HEK293 (cell line): ENCODE results near the gene STAMBP.

ENCODE experiments used
- CTCF ChIA-PET: fragments of 350-600 bp; formaldehyde crosslinking; extraction: SDS; loops from one replicate; lab custom pipeline; 2021; ENCODE audit warnings: antibody characterized with exemption; lab: Yijun Ruan, JAX
- POLR2A ChIA-PET: fragments of 300-600 bp; formaldehyde crosslinking; extraction: SDS; loops from one replicate; lab custom pipeline; 2020; ENCODE audit warnings: antibody characterized with exemption, inconsistent platforms; lab: Yijun Ruan, JAX
- H3K27ac ChIP-seq: fragments of 200-500 bp; sonication (Bioruptor generic); 2 replicates; pipeline ENCODE4 v1.5.1; 2014; ENCODE audit warnings: low read depth, low read length, control low read depth, inconsistent platforms; ENCODE audit errors: extremely low read depth
- H3K36me3 ChIP-seq, 2 experiments: fragments of 200-500 bp in 1 of 2; sonication (Bioruptor generic) in 1 of 2; 1 replicate in 1 of 2; 2 replicates in 1 of 2; pipeline ENCODE4 v1.5.1; 2014 to 2017; ENCODE audit warnings: inconsistent platforms in 2 of 2, low read length in 2 of 2; ENCODE audit not compliant: control insufficient read depth in 2 of 2, insufficient read depth in 1 of 2
- H3K4me1 ChIP-seq: fragments of 200-500 bp; sonication (Bioruptor generic); 2 replicates; pipeline ENCODE4 v1.5.1; 2014; ENCODE audit warnings: mild to moderate bottlenecking, low read length, inconsistent platforms; ENCODE audit not compliant: control insufficient read depth, insufficient read depth
- H3K4me3 ChIP-seq: 2 replicates; pipeline ENCODE4 v1.5.1; 2011; ENCODE audit warnings: low read depth, mild to moderate bottlenecking, control low read depth, low read length, moderate library complexity
- H3K9me3 ChIP-seq: fragments of 200-500 bp; sonication (Bioruptor generic); 2 replicates; pipeline ENCODE4 v1.5.1; 2014; ENCODE audit warnings: low read depth, low read length, inconsistent platforms; ENCODE audit not compliant: control insufficient read depth, insufficient read depth
- FEZF1 ChIP-seq: fragments of 450-650 bp; formaldehyde crosslinking; IDR thresholded peaks from 2 replicates; pipeline ENCODE4 v1.5.1; 2016; ENCODE audit warnings: missing biosample characterization, missing genetic modification characterization
- HOXD13 ChIP-seq: sonication (generic); formaldehyde crosslinking; IDR thresholded peaks from 2 replicates; pipeline ENCODE4 v1.8.0; 2022; ENCODE audit warnings: missing genetic modification reagents, borderline replicate concordance
- KLF16 ChIP-seq: fragments of 450-650 bp; formaldehyde crosslinking; IDR thresholded peaks from 2 replicates; pipeline ENCODE4 v1.5.1; 2017; ENCODE audit warnings: missing biosample characterization, missing genetic modification characterization
- ZBTB8A ChIP-seq: fragments of 450-650 bp; formaldehyde crosslinking; IDR thresholded peaks from 2 replicates; pipeline ENCODE4 v1.5.1; 2016; ENCODE audit warnings: missing biosample characterization, missing genetic modification characterization
- ZFP69B ChIP-seq: fragments of 450-650 bp; formaldehyde crosslinking; IDR thresholded peaks from 2 replicates; pipeline ENCODE4 v1.5.1; 2016; ENCODE audit warnings: missing biosample characterization, missing genetic modification characterization
- ZIC2 ChIP-seq: fragments of 450-650 bp; formaldehyde crosslinking; IDR thresholded peaks from 2 replicates; pipeline ENCODE4 v1.5.1; 2016; ENCODE audit warnings: missing biosample characterization, missing genetic modification characterization
- ZNF121 ChIP-seq: fragments of 450-650 bp; formaldehyde crosslinking; IDR thresholded peaks from 2 replicates; pipeline ENCODE4 v1.5.1; 2016; ENCODE audit warnings: missing biosample characterization, missing genetic modification characterization
- ZNF175 ChIP-seq: fragments of 450-650 bp; formaldehyde crosslinking; IDR thresholded peaks from 2 replicates; pipeline ENCODE4 v1.5.1; 2016; ENCODE audit warnings: missing biosample characterization, missing genetic modification characterization
- ZNF629 ChIP-seq: fragments of 450-650 bp; formaldehyde crosslinking; IDR thresholded peaks from 2 replicates; pipeline ENCODE4 v1.5.1; 2017; ENCODE audit warnings: missing biosample characterization, missing genetic modification characterization
- ZNF658 ChIP-seq: fragments of 450-650 bp; formaldehyde crosslinking; IDR thresholded peaks from 2 replicates; pipeline ENCODE4; 2016; ENCODE audit warnings: missing biosample characterization, missing genetic modification characterization
- TF ChIP-seq, protein P1 (sequence below): fragments of 450-650 bp; formaldehyde crosslinking; IDR thresholded peaks from 2 replicates; pipeline ENCODE4 v1.5.1; 2017; ENCODE audit warnings: missing biosample characterization, missing genetic modification characterization
- TF ChIP-seq, protein P2 (sequence below): fragments of 450-650 bp; formaldehyde crosslinking; IDR thresholded peaks from 2 replicates; pipeline ENCODE4 v1.5.1; 2016; ENCODE audit warnings: missing biosample characterization, missing genetic modification characterization
- TF ChIP-seq, protein P3 (sequence below): fragments of 450-650 bp; formaldehyde crosslinking; IDR thresholded peaks from 2 replicates; pipeline ENCODE4 v1.5.1; 2016; ENCODE audit warnings: missing biosample characterization, missing genetic modification characterization
- TF ChIP-seq, protein P4 (sequence below): fragments of 450-650 bp; formaldehyde crosslinking; IDR thresholded peaks from 2 replicates; pipeline ENCODE4 v1.5.1; 2016; ENCODE audit warnings: missing biosample characterization, missing genetic modification characterization, borderline replicate concordance
- TF ChIP-seq, protein P5 (sequence below): fragments of 450-650 bp; formaldehyde crosslinking; IDR thresholded peaks from 2 replicates; pipeline ENCODE4 v1.5.1; 2017; ENCODE audit warnings: missing biosample characterization, missing genetic modification characterization

Gene STAMBP

DNA sequence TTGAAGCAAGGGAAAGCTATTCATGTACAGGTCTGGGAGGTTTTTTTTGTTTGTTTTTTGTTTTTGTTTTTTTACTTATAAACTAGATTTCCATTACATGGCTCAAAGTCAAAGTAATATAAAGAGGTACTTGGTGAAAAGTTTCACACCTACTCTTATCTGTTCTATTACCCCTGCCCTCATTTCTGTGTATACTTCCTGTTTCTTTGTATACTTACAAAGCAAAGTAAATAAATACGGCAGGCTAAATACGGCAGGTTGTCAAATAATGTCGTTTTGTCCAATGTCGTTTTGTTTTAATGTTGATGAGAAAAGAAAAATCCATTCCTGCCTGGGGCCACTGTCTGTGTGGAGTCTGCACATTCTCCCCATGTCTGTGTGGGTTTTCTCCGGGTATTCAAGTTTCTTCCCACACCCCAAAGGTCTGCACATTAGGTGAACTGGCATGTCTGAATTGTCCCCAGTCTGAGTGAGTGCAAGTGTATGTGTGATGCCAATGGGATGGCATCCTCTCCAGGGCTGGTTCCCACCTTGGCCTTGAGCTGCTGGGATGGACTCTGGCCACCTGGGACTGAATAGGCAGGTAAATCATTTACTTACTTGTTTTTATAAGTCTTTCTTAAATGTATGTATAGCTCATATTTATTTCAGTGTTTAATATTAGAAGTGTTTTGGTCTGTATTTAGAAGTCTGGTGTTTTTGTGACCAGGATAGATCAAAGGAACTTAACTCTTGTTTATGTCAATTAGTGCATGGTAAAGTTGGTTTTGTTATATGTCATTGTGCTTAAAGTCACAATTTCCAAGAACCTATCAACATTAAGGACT is 13.4 kb downstream of the STAMBP start:
- H3K4me1 ChIP-seq = no peaks in the 10 kb centered on the region; the same call in 1 of the 2 replicates
- H3K36me3 ChIP-seq = peaks cover 38 to 82% of the 10 kb centered on the region in 2 experiments
- no peak overlapping the region for H3K4me3 ChIP-seq
- POLR2A ChIA-PET = no interaction called here
- CTCF ChIA-PET = interaction anchor here (0.6 to 3.7 kb wide), 4 partner anchors 11 to 303 kb away, joined by 3 to 10 read pairs (median 3); no protein-coding TSS in a partner anchor
- H3K27ac ChIP-seq = no peak overlapping the region
- no peaks in the 10 kb centered on the region for H3K9me3 ChIP-seq
- TF ChIP-seq, protein P1, sequence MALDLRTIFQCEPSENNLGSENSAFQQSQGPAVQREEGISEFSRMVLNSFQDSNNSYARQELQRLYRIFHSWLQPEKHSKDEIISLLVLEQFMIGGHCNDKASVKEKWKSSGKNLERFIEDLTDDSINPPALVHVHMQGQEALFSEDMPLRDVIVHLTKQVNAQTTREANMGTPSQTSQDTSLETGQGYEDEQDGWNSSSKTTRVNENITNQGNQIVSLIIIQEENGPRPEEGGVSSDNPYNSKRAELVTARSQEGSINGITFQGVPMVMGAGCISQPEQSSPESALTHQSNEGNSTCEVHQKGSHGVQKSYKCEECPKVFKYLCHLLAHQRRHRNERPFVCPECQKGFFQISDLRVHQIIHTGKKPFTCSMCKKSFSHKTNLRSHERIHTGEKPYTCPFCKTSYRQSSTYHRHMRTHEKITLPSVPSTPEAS (tag by site-specific recombination) = no peak
- TF ChIP-seq, protein P2, sequence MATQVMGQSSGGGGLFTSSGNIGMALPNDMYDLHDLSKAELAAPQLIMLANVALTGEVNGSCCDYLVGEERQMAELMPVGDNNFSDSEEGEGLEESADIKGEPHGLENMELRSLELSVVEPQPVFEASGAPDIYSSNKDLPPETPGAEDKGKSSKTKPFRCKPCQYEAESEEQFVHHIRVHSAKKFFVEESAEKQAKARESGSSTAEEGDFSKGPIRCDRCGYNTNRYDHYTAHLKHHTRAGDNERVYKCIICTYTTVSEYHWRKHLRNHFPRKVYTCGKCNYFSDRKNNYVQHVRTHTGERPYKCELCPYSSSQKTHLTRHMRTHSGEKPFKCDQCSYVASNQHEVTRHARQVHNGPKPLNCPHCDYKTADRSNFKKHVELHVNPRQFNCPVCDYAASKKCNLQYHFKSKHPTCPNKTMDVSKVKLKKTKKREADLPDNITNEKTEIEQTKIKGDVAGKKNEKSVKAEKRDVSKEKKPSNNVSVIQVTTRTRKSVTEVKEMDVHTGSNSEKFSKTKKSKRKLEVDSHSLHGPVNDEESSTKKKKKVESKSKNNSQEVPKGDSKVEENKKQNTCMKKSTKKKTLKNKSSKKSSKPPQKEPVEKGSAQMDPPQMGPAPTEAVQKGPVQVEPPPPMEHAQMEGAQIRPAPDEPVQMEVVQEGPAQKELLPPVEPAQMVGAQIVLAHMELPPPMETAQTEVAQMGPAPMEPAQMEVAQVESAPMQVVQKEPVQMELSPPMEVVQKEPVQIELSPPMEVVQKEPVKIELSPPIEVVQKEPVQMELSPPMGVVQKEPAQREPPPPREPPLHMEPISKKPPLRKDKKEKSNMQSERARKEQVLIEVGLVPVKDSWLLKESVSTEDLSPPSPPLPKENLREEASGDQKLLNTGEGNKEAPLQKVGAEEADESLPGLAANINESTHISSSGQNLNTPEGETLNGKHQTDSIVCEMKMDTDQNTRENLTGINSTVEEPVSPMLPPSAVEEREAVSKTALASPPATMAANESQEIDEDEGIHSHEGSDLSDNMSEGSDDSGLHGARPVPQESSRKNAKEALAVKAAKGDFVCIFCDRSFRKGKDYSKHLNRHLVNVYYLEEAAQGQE (tag by site-specific recombination) = no peak
- no peak for TF ChIP-seq ZNF658 (tag by site-specific recombination)
- TF ChIP-seq, protein P3, sequence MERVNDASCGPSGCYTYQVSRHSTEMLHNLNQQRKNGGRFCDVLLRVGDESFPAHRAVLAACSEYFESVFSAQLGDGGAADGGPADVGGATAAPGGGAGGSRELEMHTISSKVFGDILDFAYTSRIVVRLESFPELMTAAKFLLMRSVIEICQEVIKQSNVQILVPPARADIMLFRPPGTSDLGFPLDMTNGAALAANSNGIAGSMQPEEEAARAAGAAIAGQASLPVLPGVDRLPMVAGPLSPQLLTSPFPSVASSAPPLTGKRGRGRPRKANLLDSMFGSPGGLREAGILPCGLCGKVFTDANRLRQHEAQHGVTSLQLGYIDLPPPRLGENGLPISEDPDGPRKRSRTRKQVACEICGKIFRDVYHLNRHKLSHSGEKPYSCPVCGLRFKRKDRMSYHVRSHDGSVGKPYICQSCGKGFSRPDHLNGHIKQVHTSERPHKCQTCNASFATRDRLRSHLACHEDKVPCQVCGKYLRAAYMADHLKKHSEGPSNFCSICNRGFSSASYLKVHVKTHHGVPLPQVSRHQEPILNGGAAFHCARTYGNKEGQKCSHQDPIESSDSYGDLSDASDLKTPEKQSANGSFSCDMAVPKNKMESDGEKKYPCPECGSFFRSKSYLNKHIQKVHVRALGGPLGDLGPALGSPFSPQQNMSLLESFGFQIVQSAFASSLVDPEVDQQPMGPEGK (tag by site-specific recombination) = no peak
- TF ChIP-seq, protein P4, sequence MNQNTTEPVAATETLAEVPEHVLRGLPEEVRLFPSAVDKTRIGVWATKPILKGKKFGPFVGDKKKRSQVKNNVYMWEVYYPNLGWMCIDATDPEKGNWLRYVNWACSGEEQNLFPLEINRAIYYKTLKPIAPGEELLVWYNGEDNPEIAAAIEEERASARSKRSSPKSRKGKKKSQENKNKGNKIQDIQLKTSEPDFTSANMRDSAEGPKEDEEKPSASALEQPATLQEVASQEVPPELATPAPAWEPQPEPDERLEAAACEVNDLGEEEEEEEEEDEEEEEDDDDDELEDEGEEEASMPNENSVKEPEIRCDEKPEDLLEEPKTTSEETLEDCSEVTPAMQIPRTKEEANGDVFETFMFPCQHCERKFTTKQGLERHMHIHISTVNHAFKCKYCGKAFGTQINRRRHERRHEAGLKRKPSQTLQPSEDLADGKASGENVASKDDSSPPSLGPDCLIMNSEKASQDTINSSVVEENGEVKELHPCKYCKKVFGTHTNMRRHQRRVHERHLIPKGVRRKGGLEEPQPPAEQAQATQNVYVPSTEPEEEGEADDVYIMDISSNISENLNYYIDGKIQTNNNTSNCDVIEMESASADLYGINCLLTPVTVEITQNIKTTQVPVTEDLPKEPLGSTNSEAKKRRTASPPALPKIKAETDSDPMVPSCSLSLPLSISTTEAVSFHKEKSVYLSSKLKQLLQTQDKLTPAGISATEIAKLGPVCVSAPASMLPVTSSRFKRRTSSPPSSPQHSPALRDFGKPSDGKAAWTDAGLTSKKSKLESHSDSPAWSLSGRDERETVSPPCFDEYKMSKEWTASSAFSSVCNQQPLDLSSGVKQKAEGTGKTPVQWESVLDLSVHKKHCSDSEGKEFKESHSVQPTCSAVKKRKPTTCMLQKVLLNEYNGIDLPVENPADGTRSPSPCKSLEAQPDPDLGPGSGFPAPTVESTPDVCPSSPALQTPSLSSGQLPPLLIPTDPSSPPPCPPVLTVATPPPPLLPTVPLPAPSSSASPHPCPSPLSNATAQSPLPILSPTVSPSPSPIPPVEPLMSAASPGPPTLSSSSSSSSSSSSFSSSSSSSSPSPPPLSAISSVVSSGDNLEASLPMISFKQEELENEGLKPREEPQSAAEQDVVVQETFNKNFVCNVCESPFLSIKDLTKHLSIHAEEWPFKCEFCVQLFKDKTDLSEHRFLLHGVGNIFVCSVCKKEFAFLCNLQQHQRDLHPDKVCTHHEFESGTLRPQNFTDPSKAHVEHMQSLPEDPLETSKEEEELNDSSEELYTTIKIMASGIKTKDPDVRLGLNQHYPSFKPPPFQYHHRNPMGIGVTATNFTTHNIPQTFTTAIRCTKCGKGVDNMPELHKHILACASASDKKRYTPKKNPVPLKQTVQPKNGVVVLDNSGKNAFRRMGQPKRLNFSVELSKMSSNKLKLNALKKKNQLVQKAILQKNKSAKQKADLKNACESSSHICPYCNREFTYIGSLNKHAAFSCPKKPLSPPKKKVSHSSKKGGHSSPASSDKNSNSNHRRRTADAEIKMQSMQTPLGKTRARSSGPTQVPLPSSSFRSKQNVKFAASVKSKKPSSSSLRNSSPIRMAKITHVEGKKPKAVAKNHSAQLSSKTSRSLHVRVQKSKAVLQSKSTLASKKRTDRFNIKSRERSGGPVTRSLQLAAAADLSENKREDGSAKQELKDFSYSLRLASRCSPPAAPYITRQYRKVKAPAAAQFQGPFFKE (tag by site-specific recombination) = no peak
- no peak for TF ChIP-seq ZNF629 (tag by site-specific recombination)
- TF ChIP-seq HOXD13 (CRISPR knock-in tag) = no peak
- TF ChIP-seq FEZF1 (tag by site-specific recombination) = no peak
- TF ChIP-seq ZBTB8A (tag by site-specific recombination) = no peak
- no peak for TF ChIP-seq ZNF175 (tag by site-specific recombination)
- no peak for TF ChIP-seq ZIC2
- TF ChIP-seq, protein P5, sequence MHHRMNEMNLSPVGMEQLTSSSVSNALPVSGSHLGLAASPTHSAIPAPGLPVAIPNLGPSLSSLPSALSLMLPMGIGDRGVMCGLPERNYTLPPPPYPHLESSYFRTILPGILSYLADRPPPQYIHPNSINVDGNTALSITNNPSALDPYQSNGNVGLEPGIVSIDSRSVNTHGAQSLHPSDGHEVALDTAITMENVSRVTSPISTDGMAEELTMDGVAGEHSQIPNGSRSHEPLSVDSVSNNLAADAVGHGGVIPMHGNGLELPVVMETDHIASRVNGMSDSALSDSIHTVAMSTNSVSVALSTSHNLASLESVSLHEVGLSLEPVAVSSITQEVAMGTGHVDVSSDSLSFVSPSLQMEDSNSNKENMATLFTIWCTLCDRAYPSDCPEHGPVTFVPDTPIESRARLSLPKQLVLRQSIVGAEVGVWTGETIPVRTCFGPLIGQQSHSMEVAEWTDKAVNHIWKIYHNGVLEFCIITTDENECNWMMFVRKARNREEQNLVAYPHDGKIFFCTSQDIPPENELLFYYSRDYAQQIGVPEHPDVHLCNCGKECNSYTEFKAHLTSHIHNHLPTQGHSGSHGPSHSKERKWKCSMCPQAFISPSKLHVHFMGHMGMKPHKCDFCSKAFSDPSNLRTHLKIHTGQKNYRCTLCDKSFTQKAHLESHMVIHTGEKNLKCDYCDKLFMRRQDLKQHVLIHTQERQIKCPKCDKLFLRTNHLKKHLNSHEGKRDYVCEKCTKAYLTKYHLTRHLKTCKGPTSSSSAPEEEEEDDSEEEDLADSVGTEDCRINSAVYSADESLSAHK = no peak
- no peak for TF ChIP-seq KLF16
- no peak for TF ChIP-seq ZFP69B (tag by site-specific recombination)
- TF ChIP-seq ZNF121 (tag by site-specific recombination) = no peak
